ENCODE data around the gene ADARB1. TPM values are rescaled to one million over a fixed set of nuclear protein-coding genes. Genes with fewer than 3 reads are reported as not detected.

Gene ADARB1
- total RNA-seq, 1 experiment from 2014 or later, result 15.8 TPM

DNA sequence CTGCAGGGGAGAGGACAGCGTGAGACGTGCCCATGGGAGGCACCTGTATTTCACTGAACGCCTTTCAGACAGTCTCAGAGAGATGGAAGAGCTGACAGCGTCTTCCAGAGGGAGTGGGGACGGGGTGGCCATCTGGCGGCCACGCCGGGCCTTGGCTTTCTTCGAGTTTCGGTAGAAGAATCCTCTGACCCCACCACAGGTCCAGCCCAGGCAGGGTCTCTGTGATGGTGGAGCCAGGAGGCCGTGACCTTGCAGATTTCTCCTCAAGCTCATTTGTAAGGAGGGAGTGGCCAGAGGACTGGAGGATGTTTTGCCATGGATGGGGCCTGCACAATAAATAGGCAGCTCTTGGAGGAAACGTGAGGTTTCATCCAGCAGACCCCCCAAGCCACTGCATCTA lies 47.6 kb upstream of the ADARB1 start:
- H2AK5ac ChIP-seq (ENCODE audit: insufficient read length, low read length), result no peak overlapping the region
- no peak overlapping the region for H2BK15ac ChIP-seq (ENCODE audit: low read depth, low read length)
- no peaks in the 10 kb centered on the region for H3K9me3 ChIP-seq (ENCODE audit: control insufficient read depth, low read depth, low read length)
- peaks cover 17% of the 10 kb centered on the region in 2 experiments for H3K9me3 Mint-ChIP-seq
- no peak overlapping the region for H3K56ac ChIP-seq (ENCODE audit: insufficient read length, low read depth, low read length)
- DNase-seq, result no peak
- H2BK120ac ChIP-seq (ENCODE audit: low read depth, low read length, poor library complexity, severe bottlenecking), result no peak overlapping the region
- H4K8ac ChIP-seq (replicated peaks; ENCODE audit: insufficient read length, low read depth, low read length), result no peak overlapping the region
- H3K14ac ChIP-seq (ENCODE audit: insufficient read depth, low read length), result no peak overlapping the region; the same call in 1 of the 2 replicates
- no peak overlapping the region for H2BK20ac ChIP-seq (ENCODE audit: low read depth, low read length, poor library complexity, severe bottlenecking)
- no peak overlapping the region for H4K5ac ChIP-seq (ENCODE audit: insufficient read length, low read depth, low read length)
- TF ChIP-seq, protein P1, sequence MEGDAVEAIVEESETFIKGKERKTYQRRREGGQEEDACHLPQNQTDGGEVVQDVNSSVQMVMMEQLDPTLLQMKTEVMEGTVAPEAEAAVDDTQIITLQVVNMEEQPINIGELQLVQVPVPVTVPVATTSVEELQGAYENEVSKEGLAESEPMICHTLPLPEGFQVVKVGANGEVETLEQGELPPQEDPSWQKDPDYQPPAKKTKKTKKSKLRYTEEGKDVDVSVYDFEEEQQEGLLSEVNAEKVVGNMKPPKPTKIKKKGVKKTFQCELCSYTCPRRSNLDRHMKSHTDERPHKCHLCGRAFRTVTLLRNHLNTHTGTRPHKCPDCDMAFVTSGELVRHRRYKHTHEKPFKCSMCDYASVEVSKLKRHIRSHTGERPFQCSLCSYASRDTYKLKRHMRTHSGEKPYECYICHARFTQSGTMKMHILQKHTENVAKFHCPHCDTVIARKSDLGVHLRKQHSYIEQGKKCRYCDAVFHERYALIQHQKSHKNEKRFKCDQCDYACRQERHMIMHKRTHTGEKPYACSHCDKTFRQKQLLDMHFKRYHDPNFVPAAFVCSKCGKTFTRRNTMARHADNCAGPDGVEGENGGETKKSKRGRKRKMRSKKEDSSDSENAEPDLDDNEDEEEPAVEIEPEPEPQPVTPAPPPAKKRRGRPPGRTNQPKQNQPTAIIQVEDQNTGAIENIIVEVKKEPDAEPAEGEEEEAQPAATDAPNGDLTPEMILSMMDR (conservative IDR thresholded peaks at IDR 0.05), result peak; percentile 51; the same call in 2 of the 3 replicates
- peaks cover 34% of the 10 kb centered on the region for H3K27me3 Mint-ChIP-seq (ENCODE audit: low read depth)
- no peaks in the 10 kb centered on the region for H3K23me2 ChIP-seq (ENCODE audit: insufficient read length, low read depth, low read length, poor library complexity, severe bottlenecking)
- H3K4me1 ChIP-seq (ENCODE audit: insufficient read depth, low read length), result no peaks in the 10 kb centered on the region; the same call in 1 of the 2 replicates
- no peak overlapping the region for H3K4ac ChIP-seq (ENCODE audit: low read depth, low read length)
- no peak overlapping the region for H2AFZ ChIP-seq (ENCODE audit: low read length)
- H3K36me3 Mint-ChIP-seq (ENCODE audit: insufficient read depth in 1 of 3, low read depth in 3 of 3), result peaks cover 1 to 11% (median 4%) of the 10 kb centered on the region in 3 experiments; a peak in 4 of 7 replicates
- no peaks in the 10 kb centered on the region for H4K20me1 ChIP-seq (ENCODE audit: control insufficient read depth, insufficient read depth, insufficient read length)
- H3K27ac Mint-ChIP-seq, result peak overlapping the region in 1 of 3 experiments; percentile 69; a peak in 2 of 7 replicates
- H3K79me1 ChIP-seq (ENCODE audit: insufficient read depth, low read depth, low read length, poor library complexity, severe bottlenecking), result no peaks in the 10 kb centered on the region
- H2BK12ac ChIP-seq (ENCODE audit: insufficient read length, low read depth, low read length), result no peak overlapping the region
- H3K23ac ChIP-seq (ENCODE audit: insufficient read length, low read depth, low read length), result no peak overlapping the region
- no peak overlapping the region for H4K91ac ChIP-seq (ENCODE audit: insufficient read length, low read depth, low read length)
- H3K79me2 ChIP-seq (ENCODE audit: insufficient read depth, low read length), result no peaks in the 10 kb centered on the region
- H3K27ac ChIP-seq (ENCODE audit: insufficient read length, low read depth, low read length), result no peak overlapping the region
- H3T11ph ChIP-seq (ENCODE audit: low read length), result no peak overlapping the region
- no peak overlapping the region; a peak in 1 of 5 replicates for H3K4me3 Mint-ChIP-seq
- H2BK5ac ChIP-seq (ENCODE audit: insufficient read length, low read length), result no peak overlapping the region
- H3K4me1 Mint-ChIP-seq, result peaks cover 32 to 37% of the 10 kb centered on the region in 2 experiments
- H3K27me3 ChIP-seq (ENCODE audit: insufficient read depth, low read length), result no peaks in the 10 kb centered on the region
- peak overlapping the region; percentile 30 for H3K18ac ChIP-seq (ENCODE audit: insufficient read length, low read depth, low read length)
- no CpG with 5 or more reads among the region's 12 CpGs for WGBS (ENCODE audit: extremely low coverage, insufficient read length, low lambda C conversion rate)
- no peak overlapping the region for H3K9ac ChIP-seq (ENCODE audit: extremely low read depth, insufficient read length, low read length)
- H3K4me2 ChIP-seq (ENCODE audit: insufficient read depth, insufficient read length, low read length), result no peak overlapping the region
